HepG2 (cell line): ENCODE results near the gene CREBBP. TPM values are rescaled to one million over a fixed set of nuclear protein-coding genes. Genes with fewer than 3 reads are reported as not detected.
A peak's percentile ranks its signal among the peaks of the same experiment; 100 is the strongest.

Experiments
- ATAC-seq: fragments of 200-7000 bp; cut with Tn5 transposase; 3 replicates; pipeline ENCODE4 v1.9.1; 2020; ENCODE audit warnings: mild to moderate bottlenecking, moderate library complexity
- BruUV-seq: library from RNA; stranded (reverse); fragments of 400-500 nt; replicated peaks from 2 replicates; lab custom pipeline; 2021; lab: Mats Ljungman, UMichigan
- CTCF ChIA-PET: fragments of 300-600 bp; formaldehyde crosslinking; extraction: SDS; loops from one replicate; lab custom pipeline; 2021; ENCODE audit warnings: low total read pairs, inconsistent platforms, low intra/inter-chr PET ratio; lab: Yijun Ruan, JAX
- POLR2A ChIA-PET: fragments of 350-600 bp; sonication (Branson Sonifier 250); formaldehyde crosslinking; loops from one replicate; lab custom pipeline; 2020; ENCODE audit warnings: antibody characterized with exemption, inconsistent platforms; lab: Yijun Ruan, JAX
- DNase-seq: peaks from one replicate; pipeline ENCODE4 v3.0.0-alpha.2; 2015; ENCODE audit warnings: low spot score
- FAIRE-seq: peaks from 3 replicates; lab custom pipeline; 2011; peaks lifted over from hg19 to GRCh38; lab: Jason Lieb, UNC
- H2AFZ ChIP-seq: one replicate; pipeline ENCODE4 v1.6.1; 2011; ENCODE audit warnings: low read length, inconsistent platforms
- H3K27ac ChIP-seq: fragments of 300-600 bp; 3 replicates; pipeline ENCODE4 v1.8.0; 2011; ENCODE audit warnings: mixed run types, mild to moderate bottlenecking, mixed read lengths, low read length, inconsistent platforms; ENCODE audit not compliant: insufficient read depth; ENCODE audit errors: extremely low read length
- H3K27me3 ChIP-seq, 2 experiments: fragments of 200-600 bp in 1 of 2; 2 replicates in 1 of 2; 3 replicates in 1 of 2; pipeline versions ENCODE4 v1.6.0 to v1.8.0; 2011; ENCODE audit warnings: low read length in 2 of 2, mild to moderate bottlenecking in 2 of 2, moderate library complexity in 2 of 2, inconsistent platforms in 1 of 2; ENCODE audit not compliant: insufficient read depth in 2 of 2, control insufficient read depth in 1 of 2
- H3K36me3 ChIP-seq, 2 experiments: fragments of 200-600 bp in 1 of 2; replicated peaks in 1 of 2; 2 replicates in 1 of 2; 3 replicates in 1 of 2; pipeline versions ENCODE4 v1.5.1 to v1.8.0; 2011; ENCODE audit warnings: low read length in 2 of 2, inconsistent platforms in 1 of 2; ENCODE audit not compliant: insufficient read depth in 2 of 2, control insufficient read depth in 1 of 2
- H3K4me1 ChIP-seq: 2 replicates; pipeline ENCODE4 v1.5.1; 2012; ENCODE audit warnings: low read length, inconsistent platforms; ENCODE audit not compliant: insufficient read depth
- H3K4me2 ChIP-seq: 2 replicates; pipeline ENCODE4 v1.6.0; 2011; ENCODE audit warnings: low read depth, low read length, inconsistent platforms
- H3K4me3 ChIP-seq, 3 experiments: fragments of 200-600 bp in 1 of 3; sonication (generic), shearing (Covaris generic) in 1 of 3; replicated peaks in 1 of 3; 2 replicates each; pipeline ENCODE4 v1.5.1; 2011 to 2016; ENCODE audit warnings: low read length in 3 of 3, inconsistent platforms in 2 of 3, low read depth in 2 of 3, mild to moderate bottlenecking in 2 of 3, control low read depth in 1 of 3, mixed read lengths in 1 of 3; ENCODE audit not compliant: insufficient read depth in 1 of 3
- H3K79me2 ChIP-seq: one replicate; pipeline ENCODE4 v1.6.1; 2011; ENCODE audit warnings: low read length, inconsistent platforms; ENCODE audit not compliant: insufficient read depth
- H3K9ac ChIP-seq: 2 replicates; pipeline ENCODE4 v1.6.0; 2011; ENCODE audit warnings: mild to moderate bottlenecking, low read depth, low read length, inconsistent platforms; ENCODE audit not compliant: insufficient read depth
- H3K9me3 ChIP-seq: 2 replicates; pipeline ENCODE4 v1.5.1; 2012; ENCODE audit warnings: mild to moderate bottlenecking, low read length
- H4K20me1 ChIP-seq: 2 replicates; pipeline ENCODE4 v1.6.0; 2011; ENCODE audit warnings: inconsistent platforms, mild to moderate bottlenecking, low read length, moderate library complexity; ENCODE audit not compliant: insufficient read depth
- XBP1 ChIP-seq: sonication (generic); formaldehyde crosslinking; IDR thresholded peaks from 2 replicates; pipeline ENCODE4 v1.5.0; 2020; ENCODE audit warnings: missing genetic modification reagents
- ZFP1 ChIP-seq: IDR thresholded peaks from 2 replicates; pipeline ENCODE4 v1.6.1; 2016
- ZNF10 ChIP-seq: sonication (generic); formaldehyde crosslinking; IDR thresholded peaks from 2 replicates; pipeline ENCODE4 v1.4.0; 2020; ENCODE audit warnings: mild to moderate bottlenecking, low read depth, missing genetic modification reagents, borderline replicate concordance
- ZNF256 ChIP-seq: sonication (generic); formaldehyde crosslinking; conservative IDR thresholded peaks from 2 replicates; pipeline ENCODE4 v1.4.0; 2020; ENCODE audit warnings: missing genetic modification reagents
- ZNF674 ChIP-seq: sonication (generic); formaldehyde crosslinking; IDR thresholded peaks from 2 replicates; pipeline ENCODE4 v1.5.0; 2020; ENCODE audit warnings: low read depth, mild to moderate bottlenecking, missing genetic modification reagents
- ZSCAN25 ChIP-seq: sonication (generic); formaldehyde crosslinking; IDR thresholded peaks from 2 replicates; pipeline ENCODE4 v1.8.0; 2022; ENCODE audit warnings: mild to moderate bottlenecking, missing genetic modification reagents
- ZZZ3 ChIP-seq: sonication (generic); formaldehyde crosslinking; IDR thresholded peaks from 2 replicates; pipeline ENCODE4 v1.4.0; 2020; ENCODE audit warnings: missing genetic modification reagents, mild to moderate bottlenecking, borderline replicate concordance
- WGBS: methylation state at CpG from one replicate; pipeline ENCODE4 v1.1.6; 2017; ENCODE audit warnings: low lambda C conversion rate; 5-methylcytosine and 5-hydroxymethylcytosine counted together
- in situ Hi-C: cut with HindIII; loops from 2 replicates; pipeline ENCODE4 v1.10.0; 2017; ENCODE audit warnings: low pct_unique_long_range_greater_than_20kb; ENCODE audit not compliant: extremely low pct_ligation_motif_present
- intact Hi-C: fragments of 100-400 bp; cut with micrococcal nuclease; formaldehyde crosslinking; loops from one replicate; pipeline ENCODE4 v1.10.0; 2022; ENCODE audit not compliant: unreplicated experiment
- polyA plus RNA-seq, 8 experiments: library from polyadenylated mRNA; depleted of rRNA in 3 of 8; stranded (reverse) in 7 of 8; unstranded in 1 of 8; fragments of >200 nt; fragmentation: Illumina TruSeq in 4 of 8; extraction: Trizol in 4 of 8; gene quantifications; 2 replicates each; pipeline versions ENCODE4 v1.2.1 to v1.2.3, GENCODE V29; 2011 to 2016; ENCODE audit warnings: low read depth in 4 of 8, missing spikeins in 1 of 8, mixed read lengths in 1 of 8; ENCODE audit not compliant: insufficient read depth in 1 of 8
- total RNA-seq, 5 experiments: library from RNA; depleted of rRNA; stranded (reverse); fragments of >200 nt; fragmentation: Illumina TruSeq; extraction: Trizol; gene quantifications; 2 replicates each; pipeline ENCODE4 v1.2.3, GENCODE V29; 2016; ENCODE audit warnings: low read depth in 1 of 5
- TF ChIP-seq, protein P1 (sequence below): IDR thresholded peaks from 2 replicates; pipeline ENCODE4 v1.6.1; 2016
- TF ChIP-seq, protein P2 (sequence below): sonication (generic); formaldehyde crosslinking; IDR thresholded peaks from 2 replicates; pipeline ENCODE4 v1.5.0; 2020; ENCODE audit warnings: missing genetic modification reagents
- TF ChIP-seq, protein P3 (sequence below): sonication (generic); formaldehyde crosslinking; IDR thresholded peaks from 2 replicates; pipeline ENCODE4 v1.4.0; 2020; ENCODE audit warnings: missing genetic modification reagents

The CREBBP gene
- total and polyA plus RNA-seq, 2 of the 13 experiments (the other 11 are each of a cell fraction or from before 2014, with no cell fraction given): 5.3 to 10.4 TPM

DNA sequence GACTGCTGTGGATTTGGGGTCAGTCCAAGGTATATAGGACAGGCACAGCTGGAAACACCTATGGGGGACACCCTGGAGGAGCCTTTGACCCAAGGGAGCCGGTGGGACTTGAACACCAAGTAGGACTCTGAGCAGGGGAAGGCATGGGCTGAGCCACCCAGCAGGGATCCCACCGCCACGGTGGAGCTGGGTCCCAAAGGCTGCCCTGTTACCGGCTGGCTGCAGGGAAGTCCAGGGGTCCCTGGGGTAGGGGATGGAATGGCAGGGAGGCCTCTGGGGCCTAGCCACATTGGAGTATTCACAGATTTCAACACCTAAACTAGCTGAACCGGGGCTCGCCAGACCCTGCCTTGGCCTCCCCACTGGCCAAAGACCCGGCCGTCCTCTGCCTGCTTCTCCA, 39.7 kb upstream of the CREBBP start (continued):
- no peak for TF ChIP-seq ZNF10
- TF ChIP-seq XBP1 (CRISPR knock-in tag): no peak
- TF ChIP-seq ZZZ3 (CRISPR knock-in tag): no peak
- no peak for TF ChIP-seq ZNF256 (CRISPR knock-in tag)
- no peak for TF ChIP-seq ZSCAN25 (CRISPR knock-in tag)
- no peak for TF ChIP-seq ZNF674 (CRISPR knock-in tag)
- TF ChIP-seq, protein P1, sequence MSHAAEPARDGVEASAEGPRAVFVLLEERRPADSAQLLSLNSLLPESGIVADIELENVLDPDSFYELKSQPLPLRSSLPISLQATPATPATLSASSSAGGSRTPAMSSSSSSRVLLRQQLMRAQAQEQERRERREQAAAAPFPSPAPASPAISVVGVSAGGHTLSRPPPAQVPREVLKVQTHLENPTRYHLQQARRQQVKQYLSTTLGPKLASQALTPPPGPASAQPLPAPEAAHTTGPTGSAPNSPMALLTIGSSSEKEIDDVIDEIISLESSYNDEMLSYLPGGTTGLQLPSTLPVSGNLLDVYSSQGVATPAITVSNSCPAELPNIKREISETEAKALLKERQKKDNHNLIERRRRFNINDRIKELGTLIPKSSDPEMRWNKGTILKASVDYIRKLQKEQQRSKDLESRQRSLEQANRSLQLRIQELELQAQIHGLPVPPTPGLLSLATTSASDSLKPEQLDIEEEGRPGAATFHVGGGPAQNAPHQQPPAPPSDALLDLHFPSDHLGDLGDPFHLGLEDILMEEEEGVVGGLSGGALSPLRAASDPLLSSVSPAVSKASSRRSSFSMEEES (CRISPR knock-in tag): no peak
- TF ChIP-seq, protein P2, sequence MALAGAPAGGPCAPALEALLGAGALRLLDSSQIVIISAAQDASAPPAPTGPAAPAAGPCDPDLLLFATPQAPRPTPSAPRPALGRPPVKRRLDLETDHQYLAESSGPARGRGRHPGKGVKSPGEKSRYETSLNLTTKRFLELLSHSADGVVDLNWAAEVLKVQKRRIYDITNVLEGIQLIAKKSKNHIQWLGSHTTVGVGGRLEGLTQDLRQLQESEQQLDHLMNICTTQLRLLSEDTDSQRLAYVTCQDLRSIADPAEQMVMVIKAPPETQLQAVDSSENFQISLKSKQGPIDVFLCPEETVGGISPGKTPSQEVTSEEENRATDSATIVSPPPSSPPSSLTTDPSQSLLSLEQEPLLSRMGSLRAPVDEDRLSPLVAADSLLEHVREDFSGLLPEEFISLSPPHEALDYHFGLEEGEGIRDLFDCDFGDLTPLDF (CRISPR knock-in tag): no peak

DNA sequence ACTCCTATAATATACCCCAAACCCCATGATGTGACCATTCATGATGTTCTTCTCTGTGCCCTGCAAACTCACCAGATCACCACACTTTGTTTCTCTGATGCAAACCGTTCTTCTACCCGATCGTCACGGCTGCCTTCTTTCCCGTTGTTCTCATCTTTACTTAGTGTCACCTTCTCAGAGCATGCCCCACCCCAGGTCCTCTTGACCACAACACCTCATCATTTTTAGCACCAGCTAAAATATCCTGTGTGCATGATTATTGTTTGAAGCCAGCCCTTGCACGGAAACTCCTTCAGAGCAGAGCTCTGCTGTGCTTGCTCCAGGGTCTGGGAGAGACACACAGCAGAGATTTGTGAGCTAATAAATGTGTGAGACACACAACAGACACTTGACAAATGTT, 38.9 kb upstream of the CREBBP start:
- Histone ChIP-seq H4K20me1 (no peaks in the 10 kb centered on the region), H3K4me2 (no peak overlapping the region), H3K27ac (no peak overlapping the region), H3K9ac (no peak overlapping the region), H3K4me1 (no peaks in the 10 kb centered on the region), H3K79me2 (no peaks in the 10 kb centered on the region), H3K9me3 (peaks cover 11% of the 10 kb centered on the region; the same call in 1 of the 2 replicates), H2AFZ (no peak overlapping the region), H3K4me3 (no peak overlapping the region), H3K27me3 (peaks cover 4 to 28% of the 10 kb centered on the region in 2 experiments; a peak in 3 of 5 replicates), H3K36me3 (no peaks in the 10 kb centered on the region)
- no peak for ATAC-seq
- intact Hi-C loops: no loop called here
- TF ChIP-seq, protein P3, sequence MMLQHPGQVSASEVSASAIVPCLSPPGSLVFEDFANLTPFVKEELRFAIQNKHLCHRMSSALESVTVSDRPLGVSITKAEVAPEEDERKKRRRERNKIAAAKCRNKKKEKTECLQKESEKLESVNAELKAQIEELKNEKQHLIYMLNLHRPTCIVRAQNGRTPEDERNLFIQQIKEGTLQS (CRISPR knock-in tag): no peak
- peak; percentile 86; the same call in 1 of the 2 replicates for TF ChIP-seq ZFP1
- no peak for FAIRE-seq
- ChIA-PET POLR2A (no interaction called here), CTCF (no interaction called here)
- in situ Hi-C loops: no loop called here
- no peak for DNase-seq
- 63% methylated on average over 6 of the region's 6 CpGs for WGBS
- BruUV-seq: no TSS peak
